Lung (tissue), 12 donors: ENCODE data around the gene AKAP10. TPM values are rescaled to one million over a fixed set of nuclear protein-coding genes. Genes with fewer than 3 reads are reported as not detected.
"Not testable (repeated sequence)": the region's sequence is repeated elsewhere in the genome, so short reads cannot be mapped to it uniquely, and the experiment has no call there.

Experiments
- ATAC-seq: fragments of 200-7000 bp; cut with Tn5 transposase; one replicate; pipeline ENCODE4 v1.9.1; 2020; ENCODE audit warnings: moderate number of reproducible peaks; ENCODE audit not compliant: insufficient read depth, low FRiP score
- DNase-seq, 3 donors: peaks; one replicate each; pipeline ENCODE4 v3.0.0-alpha.2; 2013 to 2017
- H3K27ac ChIP-seq, 2 donors: one replicate each; pipeline ENCODE4 v1.5.1; 2013; ENCODE audit warnings: mild to moderate bottlenecking in 2 of 2, moderate library complexity in 2 of 2, control low read depth in 1 of 2, inconsistent platforms in 1 of 2, low read depth in 1 of 2, low read length in 1 of 2
- H3K27me3 ChIP-seq, 3 donors: one replicate each; pipeline ENCODE4 v1.5.1; 2013; ENCODE audit warnings: low read length in 2 of 3; ENCODE audit not compliant: control insufficient read depth in 3 of 3, insufficient read depth in 3 of 3
- H3K36me3 ChIP-seq, 4 donors: one replicate each; pipeline ENCODE4 v1.5.1; 2013; ENCODE audit warnings: low read length in 4 of 4, mild to moderate bottlenecking in 1 of 4, moderate library complexity in 1 of 4; ENCODE audit not compliant: control insufficient read depth in 4 of 4, insufficient read depth in 4 of 4
- H3K4me1 ChIP-seq, 5 donors: one replicate each; pipeline ENCODE4 v1.5.1; 2013; ENCODE audit warnings: low read length in 5 of 5, mild to moderate bottlenecking in 2 of 5, moderate library complexity in 1 of 5; ENCODE audit not compliant: control insufficient read depth in 5 of 5, insufficient read depth in 5 of 5
- H3K4me3 ChIP-seq: one replicate; pipeline ENCODE4 v1.5.1; 2013; ENCODE audit warnings: mild to moderate bottlenecking, control low read depth, moderate library complexity
- H3K9ac ChIP-seq, 2 donors: one replicate each; pipeline ENCODE4 v1.5.1; 2013; ENCODE audit warnings: low read length in 2 of 2, control low read depth in 1 of 2; ENCODE audit not compliant: insufficient read depth in 1 of 2
- H3K9me3 ChIP-seq, 4 donors: one replicate each; pipeline ENCODE4 v1.5.1; 2013; ENCODE audit warnings: low read length in 3 of 4, mild to moderate bottlenecking in 1 of 4, moderate library complexity in 1 of 4; ENCODE audit not compliant: control insufficient read depth in 4 of 4, insufficient read depth in 3 of 4
- CTCF ChIP-seq: IDR thresholded peaks from 2 replicates; pipeline ENCODE4 v1.5.1; 2012; ENCODE audit warnings: mild to moderate bottlenecking; ENCODE audit errors: control extremely low read depth, extremely low read depth
- WGBS, 2 donors: extraction: QIAGEN DNeasy Blood & Tissue Kit; methylation state at CpG; one replicate each; pipeline ENCODE4 v1.1.7; 2013; 5-methylcytosine and 5-hydroxymethylcytosine counted together
- polyA plus RNA-seq, 2 donors: library from polyadenylated mRNA; stranded (reverse); fragments of 200-250 nt; gene quantifications; one replicate each; pipeline ENCODE4 v1.2.1, GENCODE V29; 2013
- total RNA-seq, 2 donors: library from RNA; depleted of rRNA in 1 of 2; stranded (reverse); fragments of >200 nt in 1 of 2; gene quantifications; one replicate each; pipeline ENCODE4 v1.2.1, GENCODE V29; 2014 to 2021
- donor health status: control.
- donor health status: control.
- donor health status: Bipolar disorder and iron deficiency.
- donor health status: healthy.
- donor health status: DM: yes; HTN: yes; CAD: no.

The AKAP10 gene
- total and polyA plus RNA-seq, 4 donors: 5.8 to 49.8 (median 24.9) TPM

GRCh38 chr17:19896679-19897078, 80.9 kb downstream of the AKAP10 start:
- Histone ChIP-seq H3K9me3 (peaks cover 0 to 2% (median 0%) of the 10 kb centered on the region in 4 donors), H3K4me3 (no peak overlapping the region), H3K27me3 (no peaks in the 10 kb centered on the region), H3K4me1 (peaks cover 0 to 13% (median 0%) of the 10 kb centered on the region in 5 donors), H3K9ac (no peak overlapping the region), H3K27ac (no peak overlapping the region), H3K36me3 (peaks cover 0 to 7% (median 2%) of the 10 kb centered on the region in 4 donors)
- TF ChIP-seq CTCF: no peak
- WGBS, 2 donors: 66 to 71% methylated on average over 2 of the region's 2 CpGs
- no peak for DNase-seq
- no peak for ATAC-seq

DNA sequence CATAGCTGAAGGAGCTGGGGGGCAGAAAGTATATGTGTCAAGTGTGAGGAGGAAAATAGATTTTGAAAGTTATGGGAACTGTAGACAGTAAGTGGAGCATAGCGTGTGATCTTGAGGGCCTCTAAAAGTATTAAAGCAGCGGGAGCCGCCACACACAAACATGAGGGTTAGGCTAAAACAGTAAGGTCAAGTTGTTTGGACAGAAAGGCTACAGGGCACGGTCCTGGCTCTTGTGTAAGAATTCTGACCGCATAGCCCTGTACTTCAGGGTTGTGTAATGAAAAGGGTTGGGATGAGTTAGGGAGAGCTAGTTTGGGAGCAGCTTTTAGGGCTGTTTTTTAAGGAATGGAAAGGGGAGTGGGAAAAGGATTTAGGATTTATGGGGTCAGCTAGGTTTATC, 87.1 kb downstream of the AKAP10 start:
- not testable (repeated sequence) for H3K27ac ChIP-seq, H3K9ac ChIP-seq, H3K4me1 ChIP-seq, H3K9me3 ChIP-seq, DNase-seq, ATAC-seq, H3K36me3 ChIP-seq, H3K4me3 ChIP-seq, H3K27me3 ChIP-seq
- WGBS, 2 donors: 63 to 79% methylated on average over 5 of the region's 5 CpGs

DNA sequence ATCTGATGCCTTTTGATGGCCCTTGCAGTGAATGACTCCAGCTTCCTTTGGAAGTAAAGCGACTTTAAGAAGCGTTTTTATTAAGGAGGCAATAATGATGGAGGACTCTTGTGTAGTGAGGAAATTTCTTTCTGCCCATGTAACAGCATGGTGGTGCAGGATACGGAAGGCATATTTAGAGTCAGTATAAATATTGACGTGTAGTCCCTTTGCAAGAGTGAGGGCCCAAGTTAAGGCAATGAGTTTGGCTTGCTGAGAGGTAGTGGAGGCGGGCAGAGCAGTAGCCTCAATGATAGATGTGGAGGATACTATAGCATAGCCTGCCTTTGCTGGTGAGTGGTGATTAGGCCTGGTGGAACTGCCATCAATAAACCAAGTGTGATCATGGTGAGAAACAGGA, 87.6 kb downstream of the AKAP10 start:
- DNase-seq, ATAC-seq, H3K9ac ChIP-seq, H3K36me3 ChIP-seq, H3K9me3 ChIP-seq, H3K4me3 ChIP-seq, H3K4me1 ChIP-seq, H3K27me3 ChIP-seq, H3K27ac ChIP-seq: not testable (repeated sequence)
- 79 to 96% methylated on average over 5 of the region's 5 CpGs for WGBS, 2 donors

- Histone ChIP-seq H3K4me3 (no peak overlapping the region), H3K27me3 (no peaks in the 10 kb centered on the region), H3K9ac (no peak overlapping the region), H3K27ac (no peak overlapping the region), H3K36me3 (no peaks in the 10 kb centered on the region), H3K4me1 (no peaks in the 10 kb centered on the region), H3K9me3 (no peaks in the 10 kb centered on the region)
- DNase-seq (no peak), ATAC-seq (no peak)
- no peak for TF ChIP-seq CTCF
These were observed 91.5 kb downstream of the AKAP10 start for GRCh38 chr17:19886116-19886515.
